HCT116 (cell line): ENCODE data around the gene PHKB. TPM values are rescaled to one million over a fixed set of nuclear protein-coding genes. Genes with fewer than 3 reads are reported as not detected.

Source experiments
- ATAC-seq: fragments of 200-7000 bp; cut with Tn5 transposase; 2 replicates; pipeline ENCODE4 v1.9.1; 2020; ENCODE audit warnings: mild to moderate bottlenecking, moderate library complexity
- Bru-seq: library from RNA; stranded (reverse); fragments of 400-500 nt; gene quantifications from one replicate; lab custom pipeline; 2021; lab: Mats Ljungman, UMichigan
- BruChase-seq, 2 experiments: library from RNA; stranded (reverse); fragments of 400-500 nt; gene quantifications; one replicate each; lab custom pipeline; 2021; lab: Mats Ljungman, UMichigan
- BruUV-seq: library from RNA; stranded (reverse); fragments of 400-500 nt; replicated peaks from 2 replicates; lab custom pipeline; 2021; lab: Mats Ljungman, UMichigan
- CTCF ChIA-PET: fragments of 300-600 bp; sonication (Branson Sonifier 250); formaldehyde crosslinking; loops from one replicate; lab custom pipeline; 2021; ENCODE audit warnings: antibody characterized with exemption; lab: Charles Lee
- POLR2A ChIA-PET: fragments of 300-600, 350-600 bp; sonication (Branson Sonifier 250); formaldehyde crosslinking; loops from one replicate; lab custom pipeline; 2021; ENCODE audit warnings: antibody characterized with exemption; lab: Charles Lee
- RAD21 ChIA-PET, 2 experiments: fragments of 300-600 bp; sonication (Branson Sonifier 250); formaldehyde crosslinking; loops; one replicate each; lab custom pipeline; 2023; ENCODE audit warnings: low total read pairs in 2 of 2; ENCODE audit not compliant: uncharacterized antibody in 2 of 2, unreplicated experiment in 2 of 2, low non-redundant PET in 1 of 2; lab: Charles Lee
- DNase-seq: peaks from one replicate; pipeline ENCODE4 v3.0.0-alpha.2; 2010; ENCODE audit warnings: low read depth, low spot score
- H2AFZ ChIP-seq: fragments of 200-600 bp; shearing (Covaris generic), sonication (generic); 2 replicates; pipeline ENCODE4 v1.6.1; 2017; ENCODE audit warnings: low read depth, mixed run types, mixed read lengths, antibody characterized with exemption, low read length; ENCODE audit not compliant: poor library complexity, severe bottlenecking
- H3K27ac ChIP-seq: 2 replicates; pipeline ENCODE4 v1.5.1; 2012; ENCODE audit warnings: low read depth, low read length
- H3K27me3 ChIP-seq: fragments of 200-600 bp; sonication (generic); 2 replicates; pipeline ENCODE4 v1.6.1; 2016; ENCODE audit warnings: mixed run types, low read length, mixed read lengths; ENCODE audit not compliant: insufficient read depth
- H3K36me3 ChIP-seq, 2 experiments: fragments of 200-500 bp in 1 of 2; fragments of 200-600 bp in 1 of 2; sonication (Bioruptor generic) in 1 of 2; sonication (generic) in 1 of 2; 2 replicates each; pipeline versions ENCODE4 v1.5.1 to v1.6.1; 2014 to 2016; ENCODE audit warnings: low read length in 2 of 2, inconsistent platforms in 1 of 2, mixed read lengths in 1 of 2, mixed run types in 1 of 2; ENCODE audit not compliant: insufficient read depth in 2 of 2, control insufficient read depth in 1 of 2
- H3K4me1 ChIP-seq, 2 experiments: fragments of 200-600 bp in 1 of 2; sonication (generic) in 1 of 2; 2 replicates each; pipeline versions ENCODE4 v1.5.1 to v1.6.1; 2012 to 2017; ENCODE audit warnings: low read length in 2 of 2, inconsistent platforms in 1 of 2, mild to moderate bottlenecking in 1 of 2, mixed read lengths in 1 of 2, mixed run types in 1 of 2, moderate library complexity in 1 of 2; ENCODE audit not compliant: insufficient read depth in 2 of 2, control insufficient read depth in 1 of 2
- H3K4me2 ChIP-seq: fragments of 200-600 bp; sonication (generic); 2 replicates; pipeline ENCODE4 v1.6.1; 2017; ENCODE audit warnings: mixed run types, low read length, mixed read lengths
- H3K4me3 ChIP-seq, 2 experiments: fragments of 200-600 bp in 1 of 2; sonication (generic) in 1 of 2; replicated peaks in 1 of 2; 2 replicates each; pipeline ENCODE4 v1.5.1; 2011 to 2016; ENCODE audit warnings: low read length in 2 of 2, control low read depth in 1 of 2, low read depth in 1 of 2, mild to moderate bottlenecking in 1 of 2, mixed read lengths in 1 of 2, mixed run types in 1 of 2
- H3K79me2 ChIP-seq: fragments of 200-600 bp; sonication (generic); 2 replicates; pipeline ENCODE4 v1.6.1; 2017; ENCODE audit warnings: mild to moderate bottlenecking, mixed run types, low read length, moderate library complexity, mixed read lengths; ENCODE audit not compliant: insufficient read depth
- H3K9ac ChIP-seq: fragments of 200-600 bp; sonication (generic); 2 replicates; pipeline ENCODE4 v1.6.1; 2016; ENCODE audit warnings: low read length, mixed read lengths
- H3K9me2 ChIP-seq: fragments of 200-600 bp; sonication (generic), shearing (Covaris generic); 2 replicates; pipeline ENCODE4 v1.6.1; 2017; ENCODE audit warnings: mixed run types, mild to moderate bottlenecking, moderate library complexity; ENCODE audit not compliant: insufficient read depth
- H3K9me3 ChIP-seq, 2 experiments: fragments of 200-500 bp in 1 of 2; fragments of 200-600 bp in 1 of 2; sonication (Bioruptor generic) in 1 of 2; sonication (generic) in 1 of 2; 2 replicates each; pipeline ENCODE4 v1.6.1; 2014 to 2017; ENCODE audit warnings: low read length in 2 of 2, mixed read lengths in 2 of 2, inconsistent platforms in 1 of 2, low read depth in 1 of 2, mild to moderate bottlenecking in 1 of 2, mixed run types in 1 of 2, moderate library complexity in 1 of 2; ENCODE audit not compliant: control insufficient read depth in 1 of 2, insufficient read depth in 1 of 2
- H4K20me1 ChIP-seq: fragments of 200-600 bp; sonication (generic), shearing (Covaris generic); 2 replicates; pipeline ENCODE4 v1.6.1; 2017; ENCODE audit warnings: mixed run types, mild to moderate bottlenecking, moderate library complexity; ENCODE audit not compliant: insufficient read depth
- CBX3 ChIP-seq: IDR thresholded peaks from 2 replicates; pipeline ENCODE4 v1.6.1; 2012; ENCODE audit warnings: low read depth
- CEBPB ChIP-seq: IDR thresholded peaks from 2 replicates; pipeline ENCODE4 v1.6.1; 2012; ENCODE audit warnings: low read depth
- ELF1 ChIP-seq: IDR thresholded peaks from 2 replicates; pipeline ENCODE4 v1.6.1; 2012; ENCODE audit warnings: low read depth, borderline replicate concordance
- EZH2 ChIP-seq: fragments of 200-600 bp; sonication (generic); IDR thresholded peaks from 2 replicates; pipeline ENCODE4 v1.6.1; 2017; ENCODE audit warnings: antibody characterized with exemption, mixed run types
- EZH2phosphoT487 ChIP-seq: fragments of 200-600 bp; IDR thresholded peaks from 2 replicates; pipeline ENCODE4 v1.6.1; 2018; ENCODE audit warnings: antibody characterized with exemption, borderline replicate concordance
- JUND ChIP-seq: IDR thresholded peaks from 2 replicates; pipeline ENCODE4 v1.6.1; 2012
- MAX ChIP-seq: IDR thresholded peaks from 2 replicates; pipeline ENCODE4 v1.6.1; 2012
- POLR2A ChIP-seq: IDR thresholded peaks from 2 replicates; pipeline ENCODE4 v1.7.0; 2011; ENCODE audit warnings: borderline replicate concordance; ENCODE audit not compliant: insufficient read depth, insufficient read length; ENCODE audit errors: extremely low read depth
- POLR2AphosphoS5 ChIP-seq: IDR thresholded peaks from 2 replicates; pipeline ENCODE4 v1.6.1; 2011; ENCODE audit warnings: mild to moderate bottlenecking, low read depth, low read length, moderate library complexity
- RAD21 ChIP-seq: IDR thresholded peaks from 2 replicates; pipeline ENCODE4 v1.6.1; 2012; ENCODE audit warnings: low read depth, mild to moderate bottlenecking
- SIN3A ChIP-seq: IDR thresholded peaks from 2 replicates; pipeline ENCODE4 v1.6.1; 2012; ENCODE audit warnings: low read depth
- SRF ChIP-seq: IDR thresholded peaks from 2 replicates; pipeline ENCODE4 v1.6.1; 2012; ENCODE audit warnings: low read depth
- TCF7L2 ChIP-seq: IDR thresholded peaks from 2 replicates; pipeline ENCODE4 v1.7.0; 2011; ENCODE audit warnings: borderline replicate concordance, inconsistent platforms; ENCODE audit not compliant: insufficient read depth, insufficient read length; ENCODE audit errors: extremely low read depth
- YY1 ChIP-seq: IDR thresholded peaks from 2 replicates; pipeline ENCODE4 v1.6.1; 2011; ENCODE audit warnings: low read length, low read depth, moderate library complexity, mild to moderate bottlenecking; ENCODE audit not compliant: insufficient replicate concordance; ENCODE audit errors: extremely low read depth
- ZFX ChIP-seq: fragments of 450-650 bp; IDR thresholded peaks from 2 replicates; pipeline ENCODE4 v1.6.1; 2017
- ZNF274 ChIP-seq: fragments of 200-500 bp; sonication (Bioruptor generic); IDR thresholded peaks from 2 replicates; pipeline ENCODE4 v1.6.1; 2014; ENCODE audit warnings: mild to moderate bottlenecking, low read depth, low read length, inconsistent platforms
- intact Hi-C: fragments of 100-400 bp; cut with micrococcal nuclease; formaldehyde crosslinking; loops from 2 replicates; pipeline ENCODE4 v1.10.0; 2022
- long read RNA-seq: library from polyadenylated mRNA; unstranded; transcript quantifications from one replicate; pipeline ENCODE4 v2.0.0, GENCODE V29; 2021; ENCODE audit not compliant: unreplicated experiment
- polyA plus RNA-seq: library from polyadenylated mRNA; unstranded; fragments of >200 nt; gene quantifications from 2 replicates; pipeline ENCODE4 v1.2.1, GENCODE V29; 2012; ENCODE audit warnings: missing spikeins
- total RNA-seq: library from RNA; stranded (reverse); gene quantifications from one replicate; pipeline ENCODE4 v1.2.1, GENCODE V29; 2021; ENCODE audit not compliant: unreplicated experiment
- TF ChIP-seq, protein P1 (sequence below): IDR thresholded peaks from 2 replicates; pipeline ENCODE4 v1.6.1; 2012; ENCODE audit warnings: low read depth
- TF ChIP-seq, protein P2 (sequence below): IDR thresholded peaks from 2 replicates; pipeline ENCODE4 v1.6.1; 2011; ENCODE audit warnings: mild to moderate bottlenecking, low read length, moderate library complexity; ENCODE audit not compliant: insufficient replicate concordance; ENCODE audit errors: extremely low read depth

PHKB gene
- total RNA-seq (30.5 TPM), Bru-seq, nascent RNA (percentile 71 among the genes with signal in this experiment), BruChase-seq, experiment 1, labeled RNA remaining after a 6-hour chase (percentile 54 among the genes with signal in this experiment), BruChase-seq, experiment 2, labeled RNA remaining after a 2-hour chase (percentile 62 among the genes with signal in this experiment)
- polyA plus RNA-seq: 17.9 and 21.7 TPM in 2 replicates
- long read RNA-seq, transcript PHKB-208 (32 exons, 3,829 nt): major isoform, 6 of 37 reads
- long read RNA-seq, partial matches to known transcripts: 3 of 37 reads
- long read RNA-seq, other reads (novel, unspliced or antisense): 28 of 37 reads

DNA sequence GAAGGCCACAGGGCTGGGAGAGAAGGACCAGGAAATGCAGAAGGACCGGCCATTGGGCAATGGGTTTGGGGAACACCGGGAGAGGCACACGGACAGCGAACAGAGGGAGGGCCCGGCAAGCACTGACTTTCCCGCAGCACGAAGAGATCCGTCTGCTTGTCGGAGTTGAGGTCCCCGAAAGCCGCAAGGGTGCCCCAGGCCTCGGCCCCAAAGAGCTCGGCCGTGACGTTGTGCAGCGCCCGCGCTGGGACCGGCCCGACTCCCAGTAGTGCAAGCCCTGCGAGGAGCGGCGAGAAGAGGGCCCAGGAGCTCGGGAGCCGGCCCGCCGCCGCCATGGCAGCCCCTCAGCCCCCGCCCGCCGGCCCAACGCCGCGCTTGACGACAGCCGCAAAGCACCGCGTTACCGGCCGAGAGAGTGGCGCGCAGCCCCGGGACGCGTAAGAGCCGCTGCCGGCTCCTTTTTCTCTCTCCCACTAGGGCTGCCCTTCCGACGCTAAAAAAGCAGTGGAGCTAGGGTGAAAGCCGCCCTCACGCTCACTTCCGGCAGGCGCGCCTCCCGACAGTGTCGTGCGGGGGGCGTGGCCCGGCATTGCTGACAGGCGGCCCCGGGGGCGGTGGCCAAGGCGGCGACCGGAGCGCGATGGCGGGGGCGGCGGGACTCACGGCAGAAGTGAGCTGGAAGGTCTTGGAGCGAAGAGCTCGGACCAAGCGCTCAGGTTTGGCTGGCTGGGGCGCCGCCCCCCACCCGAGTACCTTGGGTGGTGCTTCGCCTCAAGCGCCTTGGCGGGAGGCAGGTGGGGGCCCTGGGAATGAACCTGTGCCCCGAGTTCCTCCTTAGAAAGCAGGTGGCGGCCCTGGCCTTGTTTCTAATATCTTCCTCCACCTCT, at the start of gene PHKB, which contains the start of gene ITFG1:
PHKB (plus strand) TSS at position 621 of the 887 bp plus-strand sequence; CDS start at position 641, 20 bp downstream.
ITFG1 (minus strand) TSS at position 353 of the 887 bp plus-strand sequence; CDS start at position 335, 18 bp downstream.
- peaks cover 28% of the 10 kb centered on the region for H3K79me2 ChIP-seq
- no peaks in the 10 kb centered on the region for H4K20me1 ChIP-seq
- ChIA-PET CTCF (no interaction called here), RAD21 (no interaction called here), POLR2A (interaction anchor here (0.9 to 1.4 kb wide), 3 partner anchors 8 to 18 kb away, joined by 3 to 5 read pairs (median 5); no protein-coding TSS in a partner anchor)
- H2AFZ ChIP-seq: peak within 1 kb of the TSS; percentile 65
- no peaks in the 10 kb centered on the region for H3K27me3 ChIP-seq
- no peaks in the 10 kb centered on the region for H3K9me3 ChIP-seq
- no TSS peak for BruUV-seq
- H3K36me3 ChIP-seq: peaks cover 0 to 3% of the 10 kb centered on the region in 2 experiments; a peak in 2 of 4 replicates
- H3K4me1 ChIP-seq: peaks cover 6 to 13% of the 10 kb centered on the region in 2 experiments; a peak in 3 of 4 replicates
- H3K9me2 ChIP-seq: no peaks in the 10 kb centered on the region
- intact Hi-C loops: no loop called here
- peak; percentile 86 for DNase-seq
- peak within 1 kb of the TSS; percentile 80 for H3K9ac ChIP-seq
- peak within 1 kb of the TSS; percentile 85 for H3K4me2 ChIP-seq
- peak within 1 kb of the TSS; percentile 97 for H3K27ac ChIP-seq
- peak within 1 kb of the TSS; percentile 67 to 83 for H3K4me3 ChIP-seq
- peak; percentile 90 for ATAC-seq
- peak; percentile 74; the same call in 1 of the 2 replicates for TF ChIP-seq ZFX
- TF ChIP-seq ZNF274: no peak
- TF ChIP-seq POLR2AphosphoS5: peak; percentile 51
- TF ChIP-seq, protein P1, sequence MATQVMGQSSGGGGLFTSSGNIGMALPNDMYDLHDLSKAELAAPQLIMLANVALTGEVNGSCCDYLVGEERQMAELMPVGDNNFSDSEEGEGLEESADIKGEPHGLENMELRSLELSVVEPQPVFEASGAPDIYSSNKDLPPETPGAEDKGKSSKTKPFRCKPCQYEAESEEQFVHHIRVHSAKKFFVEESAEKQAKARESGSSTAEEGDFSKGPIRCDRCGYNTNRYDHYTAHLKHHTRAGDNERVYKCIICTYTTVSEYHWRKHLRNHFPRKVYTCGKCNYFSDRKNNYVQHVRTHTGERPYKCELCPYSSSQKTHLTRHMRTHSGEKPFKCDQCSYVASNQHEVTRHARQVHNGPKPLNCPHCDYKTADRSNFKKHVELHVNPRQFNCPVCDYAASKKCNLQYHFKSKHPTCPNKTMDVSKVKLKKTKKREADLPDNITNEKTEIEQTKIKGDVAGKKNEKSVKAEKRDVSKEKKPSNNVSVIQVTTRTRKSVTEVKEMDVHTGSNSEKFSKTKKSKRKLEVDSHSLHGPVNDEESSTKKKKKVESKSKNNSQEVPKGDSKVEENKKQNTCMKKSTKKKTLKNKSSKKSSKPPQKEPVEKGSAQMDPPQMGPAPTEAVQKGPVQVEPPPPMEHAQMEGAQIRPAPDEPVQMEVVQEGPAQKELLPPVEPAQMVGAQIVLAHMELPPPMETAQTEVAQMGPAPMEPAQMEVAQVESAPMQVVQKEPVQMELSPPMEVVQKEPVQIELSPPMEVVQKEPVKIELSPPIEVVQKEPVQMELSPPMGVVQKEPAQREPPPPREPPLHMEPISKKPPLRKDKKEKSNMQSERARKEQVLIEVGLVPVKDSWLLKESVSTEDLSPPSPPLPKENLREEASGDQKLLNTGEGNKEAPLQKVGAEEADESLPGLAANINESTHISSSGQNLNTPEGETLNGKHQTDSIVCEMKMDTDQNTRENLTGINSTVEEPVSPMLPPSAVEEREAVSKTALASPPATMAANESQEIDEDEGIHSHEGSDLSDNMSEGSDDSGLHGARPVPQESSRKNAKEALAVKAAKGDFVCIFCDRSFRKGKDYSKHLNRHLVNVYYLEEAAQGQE: no peak
- TF ChIP-seq MAX: peak; percentile 63; the same call in 1 of the 2 replicates
- TF ChIP-seq EZH2: no peak
- TF ChIP-seq SIN3A: peak; percentile 62
- no peak for TF ChIP-seq JUND
- peak; percentile 69 for TF ChIP-seq ELF1
- TF ChIP-seq TCF7L2: peak; percentile 70
- peak; percentile 74 for TF ChIP-seq POLR2A
- TF ChIP-seq RAD21: no peak
- TF ChIP-seq CBX3: 0 out of 2 replicates have a peak, but pooled peaks have one; percentile 52
- TF ChIP-seq, protein P2, sequence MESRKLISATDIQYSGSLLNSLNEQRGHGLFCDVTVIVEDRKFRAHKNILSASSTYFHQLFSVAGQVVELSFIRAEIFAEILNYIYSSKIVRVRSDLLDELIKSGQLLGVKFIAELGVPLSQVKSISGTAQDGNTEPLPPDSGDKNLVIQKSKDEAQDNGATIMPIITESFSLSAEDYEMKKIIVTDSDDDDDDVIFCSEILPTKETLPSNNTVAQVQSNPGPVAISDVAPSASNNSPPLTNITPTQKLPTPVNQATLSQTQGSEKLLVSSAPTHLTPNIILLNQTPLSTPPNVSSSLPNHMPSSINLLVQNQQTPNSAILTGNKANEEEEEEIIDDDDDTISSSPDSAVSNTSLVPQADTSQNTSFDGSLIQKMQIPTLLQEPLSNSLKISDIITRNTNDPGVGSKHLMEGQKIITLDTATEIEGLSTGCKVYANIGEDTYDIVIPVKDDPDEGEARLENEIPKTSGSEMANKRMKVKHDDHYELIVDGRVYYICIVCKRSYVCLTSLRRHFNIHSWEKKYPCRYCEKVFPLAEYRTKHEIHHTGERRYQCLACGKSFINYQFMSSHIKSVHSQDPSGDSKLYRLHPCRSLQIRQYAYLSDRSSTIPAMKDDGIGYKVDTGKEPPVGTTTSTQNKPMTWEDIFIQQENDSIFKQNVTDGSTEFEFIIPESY: no peak
- no peak for TF ChIP-seq SRF
- TF ChIP-seq YY1: peak; percentile 48
- TF ChIP-seq CEBPB: no peak
- TF ChIP-seq EZH2phosphoT487: no peak
